ENCODE results near the gene ALK.

The ALK gene

DNA sequence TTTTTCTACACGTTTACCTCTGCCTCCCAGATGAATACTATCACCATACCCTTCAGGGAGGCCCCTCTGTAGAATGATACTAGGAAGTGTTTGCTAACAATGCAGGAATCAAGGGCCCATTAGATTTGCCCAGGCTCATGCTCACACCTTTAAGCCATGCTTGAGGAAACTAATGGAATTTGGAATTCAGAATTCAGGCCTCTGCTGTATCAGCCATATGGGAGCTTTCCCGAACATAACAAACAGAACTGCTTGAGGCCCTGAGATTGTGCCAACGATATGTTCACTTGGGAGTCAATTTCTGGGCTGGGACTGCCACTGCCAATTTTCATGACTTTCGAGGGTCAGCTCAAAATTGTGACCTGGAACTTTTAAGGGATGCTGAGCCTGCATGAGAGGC is 523.7 kb downstream of the ALK start:
- DNase-seq: peak; percentile 18

DNA sequence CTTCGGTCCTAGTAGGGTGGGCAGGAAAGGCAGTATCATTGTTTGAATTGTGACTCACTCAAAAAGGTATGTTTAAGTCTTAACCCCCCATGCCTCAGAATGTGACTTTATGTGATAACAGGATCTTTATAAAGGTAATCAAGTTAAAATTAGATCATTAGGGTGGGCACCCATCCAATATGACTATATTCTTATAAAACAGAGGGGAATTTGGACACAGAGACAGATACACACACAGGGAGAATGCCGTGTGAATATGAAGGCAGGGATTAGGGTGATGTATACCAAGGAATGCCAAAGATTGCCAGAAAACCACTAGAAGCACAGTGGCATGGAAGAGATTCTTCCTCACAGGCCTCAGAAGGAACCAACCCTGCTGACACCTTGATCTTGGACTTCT is 524.3 kb downstream of the ALK start:
- no peak for DNase-seq

DNA sequence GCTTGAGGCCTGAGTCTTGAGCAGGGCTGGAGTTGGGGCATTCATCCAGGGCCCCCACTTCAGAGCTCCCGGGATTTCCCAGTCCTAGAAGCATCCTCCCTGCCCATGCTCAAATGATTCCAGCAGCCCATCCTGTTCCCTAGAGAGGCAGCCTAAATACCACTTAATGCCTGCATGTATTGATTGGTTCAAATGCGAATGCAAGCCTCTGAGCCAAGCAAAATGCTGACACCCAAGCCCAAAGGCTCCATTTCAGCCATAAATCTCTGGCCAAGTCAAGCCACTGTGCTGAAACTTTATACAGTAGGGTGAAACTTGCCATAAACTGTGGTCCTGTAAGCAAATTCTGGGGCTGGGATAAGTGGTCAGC is 526.4 kb downstream of the ALK start:
- DNase-seq: no peak

DNA sequence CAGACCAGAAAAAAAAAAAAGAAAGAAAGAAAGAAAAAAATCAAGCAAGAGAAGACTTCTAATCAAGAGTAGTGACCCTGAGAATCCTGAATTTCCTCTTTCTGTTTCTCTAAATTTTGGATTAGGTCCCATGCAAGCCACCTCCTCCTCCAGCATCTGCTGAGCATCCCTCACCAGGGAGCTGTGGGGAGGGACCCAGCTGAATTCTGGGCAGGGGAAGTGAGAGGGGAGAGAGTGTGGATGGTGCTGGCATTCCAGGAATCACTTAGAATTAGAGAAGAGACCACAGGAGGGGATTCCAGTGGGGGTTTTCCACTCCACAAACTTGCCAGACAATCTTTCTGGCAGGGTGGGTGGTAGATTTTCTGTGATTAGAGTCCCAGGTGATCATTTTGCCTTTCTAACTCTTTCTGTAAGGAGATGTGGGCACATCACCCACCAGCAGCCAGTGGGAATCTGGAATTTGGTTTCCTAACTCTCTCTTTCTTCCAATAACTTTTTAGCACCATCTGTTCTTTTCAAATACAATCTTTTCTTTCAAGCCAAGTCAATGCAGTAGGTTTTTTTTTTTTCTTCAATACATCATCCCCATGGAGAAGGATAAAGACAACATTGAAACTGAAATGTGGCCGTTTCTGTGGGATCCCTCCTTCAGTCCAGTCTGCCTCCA is 526.9 kb downstream of the ALK start:
- no peak for DNase-seq

DNA sequence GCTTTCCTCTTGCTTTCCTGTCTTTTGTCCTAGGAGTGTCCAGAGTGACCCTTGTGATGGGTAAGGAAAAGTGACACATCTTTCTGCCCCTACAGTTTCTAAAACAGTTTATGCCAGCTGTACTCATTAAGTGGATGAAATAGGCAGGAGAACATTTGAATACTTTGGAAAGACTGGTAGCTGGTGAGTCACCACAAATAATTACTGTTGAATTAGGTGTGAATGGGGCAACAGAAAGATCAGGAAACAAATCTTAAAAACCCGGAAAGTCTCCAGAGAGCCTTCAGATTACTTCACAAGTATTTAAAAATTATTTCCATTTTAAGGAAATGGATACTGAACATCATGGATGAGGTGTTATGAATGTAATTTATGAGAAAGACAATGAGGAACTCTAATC is 527.7 kb downstream of the ALK start:
- DNase-seq: no peak

DNA sequence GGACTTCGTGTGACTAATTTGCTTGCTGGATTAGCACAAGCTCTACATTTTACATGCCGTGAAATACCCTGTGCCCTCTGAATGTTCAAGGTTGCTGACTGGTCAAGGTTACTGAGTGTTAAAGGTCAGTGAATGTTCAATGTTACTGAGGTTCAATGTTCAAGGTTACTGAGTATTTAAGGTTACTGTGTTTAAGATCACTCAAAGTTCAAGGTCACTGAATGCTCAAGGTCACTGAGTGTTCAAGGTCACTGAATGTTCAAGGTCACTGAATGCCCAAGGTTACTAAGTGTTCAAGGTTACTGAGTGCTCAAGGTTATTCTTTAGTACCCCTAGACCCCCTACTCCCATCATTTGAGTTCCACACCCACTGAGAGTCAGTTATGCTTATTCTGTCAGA is 528.6 kb downstream of the ALK start:
- DNase-seq: no peak

DNA sequence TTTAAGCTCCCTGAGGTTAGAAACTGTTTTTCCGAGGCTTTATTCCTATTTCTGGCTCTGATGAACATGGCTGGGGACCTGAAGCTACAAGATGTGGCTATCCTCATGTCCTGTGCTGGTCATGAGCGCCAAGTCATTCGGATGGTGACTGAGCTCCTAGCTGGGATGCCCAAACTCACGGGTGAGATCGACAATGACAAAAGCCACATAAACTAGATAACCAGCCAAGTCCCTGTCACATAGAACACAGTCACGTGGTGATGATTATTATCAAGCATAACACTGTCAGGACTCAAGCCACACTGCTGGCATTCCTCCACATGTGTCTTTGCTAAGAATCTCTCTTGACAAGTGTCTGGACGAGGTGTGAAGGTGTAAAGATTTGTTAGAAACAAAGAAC is 531.2 kb downstream of the ALK start:
- DNase-seq: no peak

DNA sequence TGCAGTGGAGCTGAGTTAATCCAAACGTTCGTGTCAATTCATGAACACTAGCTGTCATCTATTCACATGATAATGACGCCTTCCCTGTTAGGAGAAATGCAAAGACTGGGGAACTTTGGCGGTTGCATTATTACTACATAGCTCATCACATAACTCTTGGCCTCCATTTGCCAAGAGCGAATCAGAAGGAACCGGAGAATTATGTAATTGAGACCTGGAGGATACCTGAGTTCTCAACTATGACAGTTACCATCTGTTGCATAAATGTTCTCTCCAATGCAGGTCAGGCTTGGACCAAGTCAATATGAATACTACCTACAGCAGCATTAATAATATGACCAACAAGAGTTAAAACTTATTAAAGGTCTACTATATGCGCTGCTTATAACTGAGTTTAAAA is 531.7 kb downstream of the ALK start:
- no peak for DNase-seq

DNA sequence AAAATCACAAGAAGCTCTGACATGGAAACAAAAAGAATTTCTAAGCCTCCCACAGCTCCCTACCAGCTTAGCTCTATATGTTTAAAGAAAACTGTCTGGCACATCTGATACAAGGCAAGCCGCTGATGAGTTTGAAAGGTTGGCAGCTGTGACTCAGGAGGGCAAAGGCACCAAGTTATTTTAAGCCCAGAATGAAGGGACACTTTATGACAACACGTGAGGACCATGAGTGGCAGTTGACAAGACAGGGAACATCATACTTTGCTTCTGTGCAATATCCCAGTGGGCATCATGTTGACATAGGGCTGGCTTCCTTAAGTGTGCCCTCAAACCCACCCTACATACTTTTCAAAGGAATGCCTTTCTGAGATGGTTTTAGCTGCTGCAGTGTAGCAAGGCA is 533.3 kb downstream of the ALK start:
- DNase-seq: no peak

DNA sequence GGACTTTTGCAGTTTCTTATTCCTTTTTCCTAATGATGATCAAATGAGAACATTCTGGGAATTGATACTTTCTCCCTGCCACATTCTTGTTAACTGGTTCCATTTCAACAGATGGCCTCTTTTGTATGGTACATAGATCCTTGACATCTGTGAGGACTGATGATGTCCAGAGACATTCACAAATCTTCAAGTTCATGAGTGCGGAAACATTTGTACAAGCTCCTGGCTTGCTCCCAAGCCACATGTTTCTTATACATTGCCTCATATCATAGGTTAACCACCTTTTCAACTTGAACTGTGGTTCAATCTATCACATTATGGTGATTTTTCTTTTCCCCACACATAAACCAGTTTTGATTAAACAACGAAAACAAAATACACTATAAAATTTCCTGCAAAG is 538.9 kb downstream of the ALK start:
- no peak for DNase-seq

DNA sequence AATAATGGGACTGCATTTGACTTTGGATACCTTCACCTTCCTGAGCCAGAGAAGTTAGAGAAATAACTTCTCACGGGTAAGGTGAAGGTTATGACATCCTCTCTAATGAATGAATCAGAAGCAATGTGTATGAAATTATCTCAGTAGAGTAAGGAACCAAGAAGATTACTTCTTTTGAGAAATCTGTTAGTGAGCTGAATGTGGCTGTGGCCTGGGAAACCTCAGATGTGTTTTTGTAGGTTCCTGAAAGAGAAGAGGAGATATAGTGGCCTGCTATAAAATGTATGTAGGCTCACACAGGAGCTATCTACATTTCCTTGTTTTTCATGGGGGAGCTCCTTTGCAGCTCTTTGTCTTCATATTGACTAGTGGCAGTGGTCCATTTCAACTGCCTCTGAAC is 543.6 kb downstream of the ALK start:
- no peak for DNase-seq

DNA sequence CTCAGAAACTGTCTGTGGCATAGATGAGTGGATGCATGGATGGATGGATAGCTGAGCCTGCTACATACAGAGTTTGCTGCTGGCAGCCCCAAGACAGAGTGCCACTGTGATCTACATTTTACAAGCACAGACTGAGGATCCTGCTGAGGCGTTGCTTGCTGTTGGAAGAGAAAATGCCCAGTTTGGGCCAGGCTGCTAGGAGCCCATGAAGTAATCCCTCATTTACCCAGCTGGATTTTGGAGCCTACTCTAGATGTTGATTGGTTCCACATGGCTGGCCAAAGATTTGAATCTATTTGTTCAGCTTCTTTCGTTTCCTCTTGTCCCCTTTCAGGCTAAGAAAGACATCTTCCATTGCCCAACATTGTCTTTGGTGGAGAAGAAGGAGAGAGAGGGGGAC is 544.8 kb downstream of the ALK start:
- no peak for DNase-seq

DNA sequence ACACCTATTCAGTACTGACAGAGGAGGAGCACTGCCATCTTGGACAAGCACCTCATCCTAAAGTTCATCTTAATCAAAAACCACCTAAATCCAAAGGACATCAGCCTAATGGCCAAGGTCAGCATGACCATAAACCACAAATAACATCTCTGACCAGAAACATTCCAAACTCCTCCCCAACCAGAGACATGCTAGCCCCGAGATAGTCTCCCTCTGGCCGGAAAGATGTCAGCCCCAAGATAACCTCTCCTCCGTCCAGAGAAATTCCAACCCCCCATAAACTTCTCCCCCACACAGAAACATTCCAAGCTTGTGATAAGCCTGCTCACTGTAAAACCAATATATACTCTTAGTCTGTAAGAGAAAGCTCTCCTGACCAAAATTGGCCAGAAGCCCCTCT is 545.5 kb downstream of the ALK start:
- DNase-seq: no peak

DNA sequence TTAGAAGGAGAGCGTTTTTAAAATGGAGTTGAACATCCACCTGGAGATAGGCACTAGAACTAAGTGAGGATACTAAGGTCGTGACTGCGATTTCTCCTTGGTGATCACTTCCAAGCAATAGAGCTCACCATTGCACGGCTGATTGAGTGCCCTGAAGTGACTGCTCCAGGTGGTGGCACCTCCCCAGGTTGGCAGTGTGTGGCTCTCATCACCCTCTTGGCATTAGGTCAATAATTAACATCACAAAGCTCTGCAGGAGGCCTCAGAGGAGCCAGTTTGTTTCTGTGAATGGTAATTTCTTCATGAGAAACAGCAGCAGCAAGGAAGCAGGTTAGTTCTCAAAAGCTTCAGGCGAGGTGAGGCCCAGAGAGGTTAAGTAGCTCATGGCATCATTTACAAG is 546.6 kb downstream of the ALK start:
- DNase-seq: no peak

DNA sequence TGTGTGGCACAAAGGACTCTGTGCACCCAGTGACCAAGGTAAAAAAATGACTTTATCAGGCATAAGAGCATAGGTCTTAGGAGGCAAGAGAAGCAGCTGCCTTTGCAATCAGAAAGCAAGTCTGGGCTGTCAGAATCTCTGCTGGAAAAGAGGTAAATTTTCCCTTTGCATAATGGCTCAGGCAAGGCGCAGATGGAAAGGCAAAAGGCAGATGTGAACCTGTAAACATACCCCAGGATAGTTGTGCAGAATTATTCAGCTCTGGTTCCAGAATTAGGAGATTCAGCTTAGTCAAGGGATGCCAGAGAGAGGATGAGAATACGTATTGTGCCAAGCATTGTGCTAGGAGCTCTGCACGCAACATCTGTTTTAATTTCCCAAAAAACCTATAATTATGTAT is 547.5 kb downstream of the ALK start:
- DNase-seq: no peak

DNA sequence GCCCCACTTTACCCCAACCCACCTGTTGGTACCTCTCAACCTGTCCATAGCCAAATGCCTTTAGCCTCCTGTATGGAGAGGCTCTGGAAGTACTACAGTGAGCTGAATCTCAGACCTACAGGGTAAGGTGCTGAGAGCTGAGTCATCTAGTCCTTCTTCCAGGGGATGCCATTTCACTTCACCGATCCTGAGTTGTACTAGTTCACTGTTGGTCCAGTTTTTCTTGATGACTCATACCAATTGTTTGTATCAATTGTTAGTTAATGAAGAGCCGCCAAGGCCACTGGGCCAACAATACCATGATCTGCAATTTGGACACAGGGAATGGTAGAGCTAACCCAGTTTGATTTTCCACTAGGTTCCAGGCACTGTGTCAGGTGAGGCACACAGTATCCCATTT is 549.2 kb downstream of the ALK start:
- DNase-seq: no peak

DNA sequence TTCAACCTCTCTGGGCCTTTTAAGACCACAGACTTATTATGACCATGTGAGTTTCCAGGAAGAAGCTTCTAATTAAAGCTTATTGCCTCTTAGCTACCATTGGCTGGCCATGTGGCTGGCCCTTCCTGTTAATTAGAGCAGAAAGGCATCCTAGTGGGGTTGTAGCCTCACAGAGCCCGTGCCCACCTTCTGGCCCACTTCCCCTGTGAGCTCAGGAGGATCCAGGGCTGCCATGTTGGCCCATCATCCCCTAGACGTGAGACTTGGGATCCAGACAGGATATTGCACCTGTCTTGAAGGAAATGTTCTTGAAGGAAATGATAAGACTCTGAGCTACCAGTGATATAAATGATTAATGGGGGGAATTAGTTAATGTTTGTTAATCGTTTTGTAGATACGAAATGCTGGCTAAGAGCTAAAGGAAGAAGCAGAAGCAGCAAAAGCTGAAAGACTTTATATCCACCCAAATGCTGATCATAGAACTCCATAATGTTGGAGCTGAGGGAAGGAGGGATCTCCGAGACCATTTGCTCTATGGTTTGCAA is 550.7 kb downstream of the ALK start:
- no peak for DNase-seq

DNA sequence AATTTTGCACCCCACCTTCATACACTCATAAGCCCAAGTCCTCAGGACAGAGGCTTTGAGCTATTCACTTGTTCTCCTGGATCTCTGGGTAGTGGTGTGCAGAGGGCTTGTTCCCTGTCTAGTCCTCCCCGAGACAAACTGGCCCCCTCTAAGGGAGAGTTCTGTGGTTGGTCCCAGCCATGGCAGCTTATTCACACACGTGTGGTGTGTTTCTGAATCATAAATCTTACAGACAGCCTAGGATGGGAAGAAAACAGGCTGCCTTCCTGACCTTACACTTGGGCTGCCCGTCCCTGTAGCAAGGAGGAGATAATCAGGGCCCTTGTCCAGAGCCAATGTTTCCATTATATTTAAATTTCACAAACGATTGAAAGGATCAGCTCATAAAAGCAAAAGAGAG is 551.2 kb downstream of the ALK start:
- no peak for DNase-seq

DNA sequence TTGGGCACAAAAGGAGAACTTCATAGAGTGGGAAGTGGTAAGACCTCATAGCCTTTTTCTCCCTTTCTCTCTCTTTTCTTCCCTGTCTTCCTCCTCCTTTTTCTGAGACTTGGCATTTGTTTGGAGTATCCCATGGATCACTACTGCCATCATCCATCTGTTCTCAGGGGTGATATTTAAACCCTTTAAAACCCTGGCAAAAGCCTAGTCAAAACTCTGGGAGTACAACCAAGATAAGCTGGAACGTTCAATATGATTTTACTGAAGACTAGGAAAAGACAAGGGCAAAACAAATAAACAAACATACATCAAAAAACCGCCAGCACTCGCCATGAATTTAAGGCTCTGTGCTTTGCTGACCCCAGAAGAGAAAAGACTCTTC is 552.7 kb downstream of the ALK start:
- DNase-seq: no peak

DNA sequence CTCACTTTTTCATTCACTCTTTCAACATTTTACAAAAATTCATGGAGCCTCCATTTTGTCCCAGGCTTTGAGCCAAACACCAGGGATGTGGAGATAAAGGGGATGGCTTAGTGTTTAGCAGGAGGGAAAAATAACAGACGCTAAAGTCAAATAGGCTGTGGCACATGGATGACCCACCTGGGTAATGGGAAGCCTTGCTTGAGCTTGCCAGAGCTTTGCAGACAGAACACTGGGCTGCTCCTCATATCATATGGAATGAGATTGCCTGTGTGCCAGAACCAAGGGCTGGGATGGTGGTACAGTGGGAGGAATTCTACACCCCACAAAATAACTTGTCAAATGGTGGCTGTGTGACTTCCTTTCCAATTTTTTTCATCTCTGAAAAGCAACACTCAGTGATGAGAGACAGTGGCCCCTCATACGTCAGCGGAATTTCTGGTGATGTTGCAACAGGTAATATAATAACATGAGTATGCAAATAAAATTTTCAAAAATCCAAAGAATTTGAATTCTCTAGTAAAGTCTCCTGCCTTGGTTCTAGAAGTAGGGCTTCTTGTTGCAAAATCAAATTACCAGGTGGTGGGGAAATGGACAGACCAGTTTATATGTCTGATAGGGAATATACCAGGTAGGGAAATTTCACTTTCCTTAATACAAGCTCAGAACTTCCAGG is 553.3 kb downstream of the ALK start:
- DNase-seq: no peak

DNA sequence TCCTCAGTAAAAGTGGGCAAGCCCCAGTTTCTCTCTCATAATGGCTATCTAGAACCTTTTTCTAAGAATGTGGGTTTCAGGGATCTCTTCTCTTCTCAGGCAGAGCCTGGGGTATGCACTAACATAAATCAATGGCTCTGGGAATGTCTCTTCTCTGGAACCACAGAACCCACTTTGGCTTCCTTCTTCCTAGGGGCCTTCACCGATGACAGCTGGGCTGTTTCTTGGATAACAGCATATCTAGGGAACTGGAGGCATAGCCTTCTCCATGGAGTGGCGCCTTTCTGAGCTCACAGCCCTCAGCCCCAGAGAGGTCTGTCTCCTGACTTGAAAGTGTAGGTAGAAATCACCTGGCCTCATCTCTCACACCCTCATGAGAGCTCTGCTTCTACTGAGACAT is 558.3 kb downstream of the ALK start:
- DNase-seq: no peak

DNA sequence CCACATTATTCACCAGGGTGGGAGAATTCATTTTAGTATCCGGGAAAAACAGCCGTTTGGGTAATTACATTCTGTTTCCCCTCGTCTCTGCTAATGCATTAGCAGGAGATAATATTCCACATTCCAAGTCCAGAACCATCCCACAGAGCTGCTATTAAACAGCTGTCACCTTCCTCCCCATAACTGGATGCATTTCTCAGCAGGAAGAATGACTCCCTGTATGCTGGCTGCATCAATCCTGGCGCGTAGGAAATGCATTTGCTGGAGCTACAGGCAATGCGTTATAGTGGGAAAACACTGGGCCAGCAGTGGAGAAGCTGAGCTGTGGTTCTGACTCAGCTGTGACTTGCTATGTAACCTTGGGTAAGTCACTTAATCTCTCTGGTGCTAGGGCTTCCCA is 560.2 kb downstream of the ALK start:
- DNase-seq: no peak

DNA sequence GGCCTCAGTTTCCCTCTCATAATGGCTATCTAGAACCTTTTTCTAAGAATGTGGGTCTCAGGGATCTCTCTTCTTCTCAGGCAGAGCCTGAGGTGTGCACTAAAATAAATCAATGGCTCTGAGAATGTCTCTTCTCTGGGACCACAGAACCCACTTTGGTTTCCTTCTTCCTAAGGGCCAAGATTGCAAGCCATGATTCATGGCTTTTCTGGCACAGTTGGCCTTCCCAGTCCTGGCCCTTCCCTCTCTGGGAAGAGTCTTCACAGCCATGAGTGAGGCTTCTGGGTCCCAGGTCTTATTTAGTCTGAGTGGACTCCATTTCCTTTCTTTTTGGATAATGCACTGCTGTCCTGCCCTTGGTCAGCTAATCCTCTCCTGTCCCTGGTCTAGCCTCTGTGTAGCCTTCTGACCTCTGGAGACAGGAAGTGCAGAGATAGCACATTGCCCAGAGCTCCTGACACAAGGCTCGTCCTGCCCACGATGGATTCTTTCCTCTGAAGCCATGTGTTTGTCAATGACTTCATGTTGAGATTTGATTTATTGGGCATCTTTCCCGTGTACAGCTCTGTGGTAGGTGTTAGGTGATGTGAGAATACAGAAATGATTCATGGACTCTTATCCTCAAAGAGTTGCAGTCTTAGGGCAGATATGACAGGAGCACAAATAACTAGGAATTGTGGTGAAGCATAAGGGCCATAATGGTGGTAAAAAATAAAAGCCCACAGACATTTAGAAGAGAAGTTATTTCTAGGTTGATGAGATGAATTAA is 561.2 kb downstream of the ALK start:
- DNase-seq: no peak

Data from right kidney (tissue), 1 donor.